Measurements from ENCODE around the gene PIK3CD. TPM values are rescaled to one million over a fixed set of nuclear protein-coding genes. Genes with fewer than 3 reads are reported as not detected.

Gene PIK3CD
- 13.6 TPM for total RNA-seq

GRCh38 chr1:9651565-9652378 lies at the start of gene PIK3CD:
Gene PIK3CD (plus strand): TSS chr1:9651731. CDS start chr1:9710456, 58,725 bp downstream.

Other genes starting within 250 kb of the PIK3CD start
- 15.7 TPM for gene SLC25A33, start 112.3 kb upstream of the PIK3CD start, total RNA-seq
- 9.0 TPM for gene TMEM201, start 62.8 kb upstream of the PIK3CD start, total RNA-seq
- 233 TPM for gene CLSTN1, start 172.2 kb downstream of the PIK3CD start, total RNA-seq

All from diencephalon (tissue), 1 donor.